Cardiac muscle cell (in vitro differentiated cells and primary cell): ENCODE data around the gene TMEM120B. TPM values are rescaled to one million over a fixed set of nuclear protein-coding genes. Genes with fewer than 3 reads are reported as not detected.
A peak's percentile ranks its signal among the peaks of the same experiment; 100 is the strongest.

Experiments
- DNase-seq, 2 donors: peaks; one replicate each; pipeline versions ENCODE4 v3.0.0 to v3.0.0-alpha.2; 2010 to 2017; ENCODE audit warnings: low read depth in 1 of 2, low spot score in 1 of 2
- H3K27ac ChIP-seq: fragments of 200-600 bp; sonication (generic); 2 replicates; pipeline ENCODE4 v1.5.1; 2016
- H3K27me3 ChIP-seq: fragments of 200-600 bp; sonication (generic); 2 replicates; pipeline ENCODE4 v1.6.0; 2016; ENCODE audit warnings: control low read depth
- H3K36me3 ChIP-seq: fragments of 200-600 bp; sonication (generic); 2 replicates; pipeline ENCODE4 v1.5.1; 2016; ENCODE audit warnings: control low read depth
- H3K4me1 ChIP-seq: fragments of 200-600 bp; sonication (generic); 2 replicates; pipeline ENCODE4 v1.8.1; 2017; ENCODE audit warnings: low read depth, mild to moderate bottlenecking, mixed run types
- H3K4me3 ChIP-seq: fragments of 200-600 bp; sonication (generic); 2 replicates; pipeline ENCODE4 v1.5.1; 2016; ENCODE audit warnings: mild to moderate bottlenecking
- H3K9me3 ChIP-seq: fragments of 200-600 bp; sonication (generic); 2 replicates; pipeline ENCODE4 v1.5.1; 2017; ENCODE audit warnings: low read depth, mild to moderate bottlenecking, control low read depth
- CTCF ChIP-seq: IDR thresholded peaks from 2 replicates; pipeline ENCODE4 v1.5.1; 2012; ENCODE audit warnings: low read depth, mild to moderate bottlenecking, low read length
- polyA plus RNA-seq: library from polyadenylated mRNA; unstranded; fragments of >200 nt; fragmentation: Nextera tagmentation; extraction: Ambion mirVana; gene quantifications from 2 replicates; pipeline ENCODE4 v1.2.1, GENCODE V29; 2016
- total RNA-seq: library from RNA; depleted of rRNA; stranded (reverse); fragments of >200 nt; gene quantifications from 2 replicates; pipeline ENCODE4 v1.2.3, GENCODE V29; 2016

TMEM120B gene
- total and polyA plus RNA-seq, 2 experiments from 2014 or later: 19.7 to 30.7 TPM

- DNase-seq: no peak
- TF ChIP-seq CTCF: no peak
- peaks cover 24% of the 10 kb centered on the region for H3K36me3 ChIP-seq
- no peaks in the 10 kb centered on the region for H3K9me3 ChIP-seq
- no peak overlapping the region for H3K4me3 ChIP-seq
- peaks cover 5% of the 10 kb centered on the region for H3K4me1 ChIP-seq
- H3K27ac ChIP-seq: no peak overlapping the region
- no peaks in the 10 kb centered on the region for H3K27me3 ChIP-seq
Measured at GRCh38 chr12:121826318-121827150, 114.0 kb downstream of the TMEM120B start.

- H3K36me3 ChIP-seq: peaks cover 20% of the 10 kb centered on the region
Measured at GRCh38 chr12:121827351-121828099, 115.0 kb downstream of the TMEM120B start.

GRCh38 chr12:121828306-121828705, 115.8 kb downstream of the TMEM120B start:
- H3K4me3 ChIP-seq: no peak overlapping the region
- no peak overlapping the region for H3K27ac ChIP-seq
- no peak for TF ChIP-seq CTCF
- no peaks in the 10 kb centered on the region for H3K9me3 ChIP-seq
- peaks cover 19% of the 10 kb centered on the region for H3K36me3 ChIP-seq
- DNase-seq: no peak
- H3K4me1 ChIP-seq: peaks cover 5% of the 10 kb centered on the region
- H3K27me3 ChIP-seq: no peaks in the 10 kb centered on the region

More at GRCh38 chr12:121827351-121828099, 115.0 kb downstream of the TMEM120B start:
- no peak for DNase-seq
- Histone ChIP-seq H3K27me3 (no peaks in the 10 kb centered on the region), H3K9me3 (no peaks in the 10 kb centered on the region), H3K4me1 (peaks cover 5% of the 10 kb centered on the region), H3K27ac (no peak overlapping the region), H3K4me3 (no peak overlapping the region)
- no peak for TF ChIP-seq CTCF

GRCh38 chr12:121828826-121829225, 116.3 kb downstream of the TMEM120B start:
- DNase-seq: no peak
- Histone ChIP-seq H3K27ac (peak overlapping the region; percentile 62), H3K36me3 (peaks cover 17% of the 10 kb centered on the region), H3K9me3 (no peaks in the 10 kb centered on the region), H3K4me3 (no peak overlapping the region), H3K4me1 (peaks cover 5% of the 10 kb centered on the region), H3K27me3 (no peaks in the 10 kb centered on the region)
- TF ChIP-seq CTCF: no peak

- no peak for TF ChIP-seq CTCF
- Histone ChIP-seq H3K27me3 (no peaks in the 10 kb centered on the region), H3K9me3 (no peaks in the 10 kb centered on the region), H3K4me1 (peaks cover 5% of the 10 kb centered on the region), H3K27ac (peak overlapping the region; percentile 62), H3K36me3 (peaks cover 11% of the 10 kb centered on the region), H3K4me3 (no peak overlapping the region)
- DNase-seq: no peak
Measured at GRCh38 chr12:121829250-121829918, 116.8 kb downstream of the TMEM120B start.
